HG02981 (cell line): Measurements from ENCODE around the gene MVB12B.
"Not testable (repeated sequence)": the region's sequence is repeated elsewhere in the genome, so short reads cannot be mapped to it uniquely, and the experiment has no call there.

Experiments used
- ATAC-seq: cut with Tn5 transposase; IDR thresholded peaks from one replicate; pipeline ENCODE4 v1.9.1; 2021; ENCODE audit warnings: mild to moderate bottlenecking, moderate library complexity; ENCODE audit not compliant: unreplicated experiment

Gene MVB12B

DNA sequence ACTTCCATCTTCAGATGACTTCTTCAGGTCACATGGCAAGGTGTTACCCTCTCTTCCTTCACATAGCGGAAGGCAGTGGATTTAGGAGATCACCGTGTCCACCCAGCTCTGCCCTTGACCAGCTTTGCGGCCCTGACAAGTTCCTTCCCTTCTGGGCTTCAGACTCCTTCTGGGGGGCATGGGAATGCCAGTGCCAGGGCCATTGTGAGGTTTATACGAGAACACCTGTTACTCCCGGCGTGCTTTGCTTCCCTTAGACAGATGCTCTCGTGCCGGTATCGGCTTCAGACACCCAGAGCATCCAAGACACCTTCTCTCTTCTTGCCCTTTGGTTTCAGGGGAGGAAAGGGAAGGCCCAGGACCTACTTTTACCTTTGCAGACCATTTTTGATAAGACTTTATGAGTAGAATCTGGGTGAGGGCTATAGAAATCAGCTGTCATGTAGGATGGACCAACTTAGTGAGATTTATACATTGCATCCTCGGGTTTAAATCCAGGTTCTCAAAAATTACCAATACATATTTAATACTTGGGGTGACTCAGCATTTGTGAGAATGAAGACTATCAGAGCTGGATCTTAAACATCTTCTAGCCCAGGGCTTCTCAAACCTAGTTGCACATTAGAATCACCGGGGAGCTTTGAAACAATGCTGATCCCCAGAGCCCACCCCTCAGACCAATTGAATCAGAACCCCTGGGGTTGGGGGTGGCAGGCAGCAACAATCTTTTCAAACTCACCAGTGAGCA lies 138.2 kb downstream of the MVB12B start:
- ATAC-seq, result no peak

GRCh38 chr9:126465977-126466376 lies 139.3 kb downstream of the MVB12B start:
- ATAC-seq, result no peak

- no peak for ATAC-seq
Measured at GRCh38 chr9:126468141-126468825, 141.7 kb downstream of the MVB12B start.

DNA sequence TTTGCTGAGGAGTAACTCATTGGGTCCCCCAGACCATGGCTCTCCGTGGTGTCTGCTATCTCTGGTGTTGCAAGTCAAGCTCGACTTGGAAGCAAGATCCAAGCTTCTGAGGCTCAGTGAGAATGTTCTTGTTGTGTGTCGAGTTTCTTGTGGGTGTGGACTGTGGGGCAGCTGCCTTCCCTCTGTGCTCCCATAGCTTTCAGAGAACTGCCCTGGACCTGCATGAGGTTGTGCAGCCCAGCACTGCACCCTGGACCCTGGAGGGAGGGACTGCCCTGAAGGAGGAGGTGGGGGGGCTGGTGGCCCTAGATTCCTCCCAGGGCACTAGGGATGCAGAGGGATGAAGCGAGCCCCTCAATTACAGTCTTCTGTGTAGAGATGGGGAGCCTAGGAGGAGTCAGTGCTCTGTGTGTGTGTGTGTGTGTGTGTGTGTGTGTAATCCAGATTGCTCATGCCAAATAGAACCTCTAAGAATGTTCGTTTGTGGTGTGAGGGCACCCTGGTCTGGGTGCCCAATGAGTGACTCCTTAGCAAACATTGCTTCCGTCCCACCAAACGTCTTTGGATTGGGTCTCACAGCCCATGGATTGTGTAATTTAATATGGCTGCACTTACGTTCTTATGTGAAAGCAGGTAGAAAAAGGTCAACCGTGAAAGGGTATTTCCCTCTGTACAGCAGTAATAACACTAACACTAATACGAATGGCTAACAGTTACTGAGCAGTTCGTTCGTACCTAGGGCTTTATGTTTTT lies 143.8 kb downstream of the MVB12B start:
- ATAC-seq, result peak; percentile 41

GRCh38 chr9:126471084-126471624 lies 144.5 kb downstream of the MVB12B start:
- peak; percentile 65 for ATAC-seq

- no peak for ATAC-seq
Measured at GRCh38 chr9:126472198-126472947, 145.7 kb downstream of the MVB12B start.

- ATAC-seq, result no peak
Measured at GRCh38 chr9:126472948-126473298, 146.3 kb downstream of the MVB12B start.

GRCh38 chr9:126474206-126474765 lies 147.7 kb downstream of the MVB12B start:
- no peak for ATAC-seq

GRCh38 chr9:126474786-126475485 lies 148.3 kb downstream of the MVB12B start:
- ATAC-seq, result no peak

DNA sequence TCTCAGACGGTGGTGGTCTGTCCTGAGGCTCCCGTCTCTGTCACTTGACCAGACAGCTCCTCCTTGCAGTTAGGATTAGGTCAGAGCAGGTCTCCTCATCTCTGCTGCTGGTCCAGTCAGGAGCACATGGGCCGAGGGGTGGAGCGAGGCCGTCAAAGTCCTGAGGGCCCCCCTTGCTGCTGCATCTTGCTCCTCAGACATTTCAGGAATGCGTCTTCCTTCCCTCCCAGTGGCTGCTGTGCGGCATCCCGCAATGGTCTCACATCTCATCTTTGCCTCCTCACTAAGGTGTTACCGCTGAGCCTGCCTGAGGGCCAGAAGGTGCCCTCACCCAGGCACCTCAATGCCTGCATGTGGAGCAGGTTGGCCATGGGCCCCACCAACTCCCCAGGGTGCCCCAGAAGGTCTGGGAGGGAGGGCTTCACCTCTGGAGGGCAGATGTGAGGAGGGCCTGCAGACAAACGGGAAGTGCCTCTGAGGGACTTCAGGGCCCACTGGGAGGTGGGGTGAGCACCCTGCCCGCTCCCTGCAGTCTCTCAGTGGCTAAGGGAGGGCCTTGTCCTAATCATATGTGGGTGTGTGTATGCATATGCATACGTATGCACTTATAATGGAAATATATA lies 149.4 kb downstream of the MVB12B start:
- no peak for ATAC-seq

- ATAC-seq, result not testable (repeated sequence)
Measured at GRCh38 chr9:126477432-126477831, 150.8 kb downstream of the MVB12B start.

DNA sequence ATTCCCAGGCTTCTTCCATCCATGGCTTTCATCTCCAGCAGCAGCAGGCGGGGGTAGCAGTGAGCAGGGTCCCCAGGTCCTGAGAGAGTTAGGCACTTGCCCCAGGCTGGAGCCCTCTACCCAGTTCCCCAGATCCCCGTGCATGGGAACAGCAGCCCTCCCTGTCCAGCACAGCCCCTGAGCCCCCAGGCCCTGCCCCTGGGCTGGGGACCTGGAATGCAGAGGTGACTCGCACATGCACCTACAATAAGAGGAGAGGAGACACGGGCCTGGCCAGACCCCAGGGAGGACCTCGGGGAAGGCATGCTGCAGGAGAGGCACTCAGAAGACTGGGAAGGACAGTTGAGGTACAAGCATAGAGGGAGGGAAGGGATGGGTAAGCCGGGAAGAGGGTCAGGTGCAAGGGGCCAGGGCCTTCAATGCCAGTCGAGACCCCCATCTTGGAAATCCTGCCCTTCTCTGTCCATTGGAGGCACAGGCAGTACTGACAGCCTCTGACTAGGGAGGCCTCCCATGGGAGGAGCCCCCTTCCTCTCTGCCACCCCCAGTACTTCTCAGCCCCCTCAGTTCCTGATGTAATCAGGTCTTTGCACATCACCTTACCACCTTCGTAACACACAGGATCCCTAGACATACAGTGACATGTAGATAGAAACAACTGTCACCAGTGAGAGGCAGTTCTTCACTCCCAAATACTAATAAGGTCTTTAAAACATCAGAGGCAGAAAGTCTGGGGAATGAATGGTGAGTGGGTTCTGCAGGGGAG lies 151.8 kb downstream of the MVB12B start:
- ATAC-seq, result no peak

DNA sequence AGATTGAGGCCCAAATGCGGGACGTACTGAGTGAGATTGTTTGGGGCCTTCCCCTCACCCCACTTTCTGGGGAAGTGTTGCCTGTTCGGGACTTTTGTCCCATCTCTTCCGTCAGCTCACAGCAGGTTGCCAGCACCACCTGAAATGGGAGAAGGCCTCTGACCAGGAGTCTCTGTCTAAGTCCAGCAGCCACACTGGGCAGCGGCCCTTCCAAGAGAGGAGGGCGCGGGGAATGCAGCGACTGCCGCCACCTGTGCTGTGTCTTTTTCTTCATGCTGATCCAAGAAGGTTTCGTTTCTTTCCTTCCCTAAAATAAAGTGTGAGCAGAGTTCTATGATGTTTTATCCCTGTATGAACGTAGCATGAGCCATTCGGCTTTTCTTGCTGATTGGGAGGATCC lies 152.9 kb downstream of the MVB12B start:
- no peak for ATAC-seq

GRCh38 chr9:126480813-126481212 lies 154.2 kb downstream of the MVB12B start:
- ATAC-seq, result no peak

- ATAC-seq, result no peak
Measured at GRCh38 chr9:126481862-126482261, 155.2 kb downstream of the MVB12B start.

DNA sequence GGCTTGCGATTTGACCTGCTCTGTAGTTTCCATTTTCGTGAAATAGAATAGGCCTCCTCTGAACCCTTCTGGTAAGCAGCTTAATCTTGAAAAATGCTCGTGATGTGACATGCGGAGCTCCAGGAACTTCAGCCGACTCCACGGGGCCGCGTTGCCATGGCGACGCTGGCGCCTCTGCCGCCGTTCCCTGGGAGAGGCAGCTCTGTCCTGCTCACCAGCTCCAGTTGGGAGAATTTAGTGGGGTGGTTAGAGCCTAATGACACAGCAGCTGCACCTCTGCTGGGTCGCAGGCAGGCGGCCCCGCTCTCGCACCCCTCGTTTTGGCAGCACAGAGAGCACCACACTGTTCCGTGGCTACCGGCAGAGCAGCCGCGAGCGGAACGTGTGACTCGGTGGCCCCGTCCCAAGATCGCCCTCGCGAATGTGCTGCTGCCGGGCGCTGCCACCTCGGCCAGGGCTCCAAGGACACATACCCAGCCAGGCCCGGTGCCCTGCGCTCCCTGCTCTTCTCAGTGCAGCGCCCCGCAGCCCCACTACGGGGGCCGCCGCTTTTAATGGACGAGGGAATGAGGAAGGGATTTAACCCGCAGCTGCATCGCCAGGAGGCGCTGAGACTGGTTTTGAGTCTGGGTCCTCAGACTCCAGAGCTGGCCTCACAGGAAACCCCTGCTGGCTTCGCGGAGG lies 155.9 kb downstream of the MVB12B start:
- ATAC-seq, result no peak

DNA sequence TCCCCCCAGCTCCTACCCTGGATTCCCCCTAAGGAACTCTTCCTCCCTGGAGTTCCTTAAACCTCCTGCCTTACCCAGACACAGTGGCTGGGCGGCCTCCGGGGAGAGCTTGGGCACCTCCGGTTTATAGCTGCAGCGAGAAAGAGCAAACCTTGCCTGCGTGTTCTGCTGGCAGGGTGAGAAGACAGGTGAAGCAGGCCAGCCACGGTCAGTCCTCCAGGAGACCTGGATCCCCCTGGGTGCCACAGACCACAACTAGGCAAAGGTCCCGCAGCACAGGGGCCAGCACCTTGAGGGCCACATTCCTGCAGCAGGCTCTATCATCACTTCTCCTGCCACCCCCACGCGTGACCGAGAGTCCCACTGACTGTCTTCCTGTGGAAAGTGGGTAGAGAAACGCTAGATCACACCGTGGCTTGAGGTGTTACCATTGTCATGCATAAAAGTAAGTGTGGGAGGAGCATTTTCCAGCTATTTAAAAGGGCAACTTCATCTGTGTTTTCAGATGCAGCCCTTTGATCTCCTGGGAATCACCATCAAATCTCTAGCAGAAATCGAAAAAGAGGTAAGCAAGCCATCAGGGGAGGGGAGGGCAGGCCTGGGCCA lies 156.9 kb downstream of the MVB12B start:
- no peak for ATAC-seq

DNA sequence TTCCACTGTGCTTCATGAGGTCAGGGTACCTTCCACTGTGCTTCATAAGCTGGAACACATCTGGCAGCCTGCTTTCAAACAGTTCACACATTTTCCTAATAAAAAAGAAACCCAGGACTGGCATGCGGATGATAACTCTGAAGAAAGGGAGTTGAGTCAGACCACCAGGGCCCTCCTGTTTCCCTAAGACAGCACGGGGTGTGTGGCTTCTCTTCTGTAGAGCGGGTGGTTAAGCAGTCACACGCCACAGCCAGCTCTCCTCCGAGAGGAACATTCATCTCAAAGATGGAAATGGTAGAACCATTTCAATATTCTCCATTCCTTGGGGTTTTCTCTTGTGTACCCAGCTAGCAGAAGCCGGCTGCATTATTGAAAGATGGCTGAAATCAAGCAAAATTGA lies 159.0 kb downstream of the MVB12B start:
- ATAC-seq, result no peak
